Tibial nerve (tissue), 3 donors: ENCODE results near the gene TMEM158.

Source experiments
- CTCF ChIP-seq, 5 experiments: fragments of 200-600 bp in 3 of 5; fragments of 450-650 bp in 2 of 5; sonication (generic) in 3 of 5; IDR thresholded peaks; one replicate each; pipeline ENCODE4 v1.5.1; 2016 to 2019; ENCODE audit warnings: antibody characterized with exemption in 5 of 5, mild to moderate bottlenecking in 3 of 5, moderate library complexity in 2 of 5
- POLR2A ChIP-seq, 2 donors: fragments of 450-650 bp; IDR thresholded peaks; one replicate each; pipeline ENCODE4 v1.6.1; 2017; ENCODE audit warnings: antibody characterized with exemption in 2 of 2, mild to moderate bottlenecking in 2 of 2, moderate library complexity in 2 of 2

- no peak for TF ChIP-seq CTCF (IDR thresholded peaks at IDR 0.05)
- TF ChIP-seq POLR2A (IDR thresholded peaks at IDR 0.05), result no peak
Observed at GRCh38 chr3:45211466-45212094, 14.5 kb downstream of the TMEM158 start.
